Ectodermal cell (in vitro differentiated cells): ENCODE results near the gene MIER2.

Source experiments
- H3K27ac ChIP-seq: 2 replicates; pipeline ENCODE4 v1.7.0; 2013; ENCODE audit warnings: mild to moderate bottlenecking, low read depth, low read length; ENCODE audit not compliant: insufficient read depth, poor library complexity, severe bottlenecking
- H3K27me3 ChIP-seq: 2 replicates; pipeline ENCODE4 v1.7.0; 2013; ENCODE audit warnings: mild to moderate bottlenecking, low read length; ENCODE audit not compliant: insufficient read depth, control insufficient read depth, poor library complexity, severe bottlenecking
- H3K36me3 ChIP-seq: one replicate; pipeline ENCODE4 v1.7.0; 2013; ENCODE audit warnings: low read length; ENCODE audit not compliant: control insufficient read depth, insufficient read depth
- H3K4me1 ChIP-seq: one replicate; pipeline ENCODE4 v1.7.0; 2013; ENCODE audit warnings: low read length; ENCODE audit not compliant: control insufficient read depth, insufficient read depth
- H3K4me3 ChIP-seq: 2 replicates; pipeline ENCODE4 v1.7.0; 2013; ENCODE audit warnings: low read depth, low read length, control low read depth; ENCODE audit not compliant: insufficient read depth
- H3K9me3 ChIP-seq: 2 replicates; pipeline ENCODE4 v1.7.0; 2013; ENCODE audit warnings: mild to moderate bottlenecking, low read length, moderate library complexity; ENCODE audit not compliant: control insufficient read depth
- WGBS, 2 experiments: methylation state at CpG; one replicate each; pipeline ENCODE4 v1.1.7; 2013; ENCODE audit warnings: missing lambda C conversion rate in 2 of 2; 5-methylcytosine and 5-hydroxymethylcytosine counted together

MIER2 gene

GRCh38 chr19:370641-371330 lies 26.2 kb upstream of the MIER2 start:
- peaks cover 4% of the 10 kb centered on the region for H3K27me3 ChIP-seq
- H3K36me3 ChIP-seq: no peaks in the 10 kb centered on the region
- no peaks in the 10 kb centered on the region for H3K4me1 ChIP-seq
- no peak overlapping the region for H3K27ac ChIP-seq
- no peaks in the 10 kb centered on the region for H3K9me3 ChIP-seq
- 92 to 93% methylated on average over 43 of the region's 43 CpGs for WGBS, 2 experiments
- H3K4me3 ChIP-seq: no peak overlapping the region

GRCh38 chr19:369876-370275 lies 25.3 kb upstream of the MIER2 start:
- H3K36me3 ChIP-seq: no peaks in the 10 kb centered on the region

GRCh38 chr19:369256-369655 lies 24.7 kb upstream of the MIER2 start:
- peaks cover 4% of the 10 kb centered on the region for H3K27me3 ChIP-seq
- no peak overlapping the region for H3K4me3 ChIP-seq
- no peaks in the 10 kb centered on the region for H3K36me3 ChIP-seq
- no peak overlapping the region for H3K27ac ChIP-seq
- 90 to 93% methylated on average over 13 of the region's 13 CpGs for WGBS, 2 experiments
- no peaks in the 10 kb centered on the region for H3K9me3 ChIP-seq
- no peaks in the 10 kb centered on the region for H3K4me1 ChIP-seq

More at GRCh38 chr19:369876-370275, 25.3 kb upstream of the MIER2 start:
- H3K27ac ChIP-seq: no peak overlapping the region
- H3K4me3 ChIP-seq: no peak overlapping the region
- peaks cover 4% of the 10 kb centered on the region for H3K27me3 ChIP-seq
- H3K9me3 ChIP-seq: no peaks in the 10 kb centered on the region
- WGBS, 2 experiments: 95 to 97% methylated on average over 14 of the region's 14 CpGs
- no peaks in the 10 kb centered on the region for H3K4me1 ChIP-seq

- Histone ChIP-seq H3K27ac (no peak overlapping the region), H3K4me3 (no peak overlapping the region), H3K27me3 (peaks cover 4% of the 10 kb centered on the region), H3K4me1 (no peaks in the 10 kb centered on the region), H3K36me3 (no peaks in the 10 kb centered on the region), H3K9me3 (no peaks in the 10 kb centered on the region)
- WGBS, 2 experiments: 87 to 94% methylated on average over 7 of the region's 7 CpGs
Observed at GRCh38 chr19:368630-369024, 24.0 kb upstream of the MIER2 start.

GRCh38 chr19:367963-368629 lies 23.5 kb upstream of the MIER2 start:
- H3K4me3 ChIP-seq: no peak overlapping the region
- no peak overlapping the region for H3K27ac ChIP-seq
- H3K36me3 ChIP-seq: no peaks in the 10 kb centered on the region
- H3K27me3 ChIP-seq: peaks cover 4% of the 10 kb centered on the region
- H3K9me3 ChIP-seq: no peaks in the 10 kb centered on the region
- H3K4me1 ChIP-seq: no peaks in the 10 kb centered on the region
- WGBS, 2 experiments: 93 to 94% methylated on average over 22 of the region's 22 CpGs

- peaks cover 4% of the 10 kb centered on the region for H3K27me3 ChIP-seq
- no peak overlapping the region for H3K27ac ChIP-seq
- H3K36me3 ChIP-seq: no peaks in the 10 kb centered on the region
- no peaks in the 10 kb centered on the region for H3K9me3 ChIP-seq
- no peak overlapping the region for H3K4me3 ChIP-seq
- 94 to 96% methylated on average over 14 of the region's 14 CpGs for WGBS, 2 experiments
- H3K4me1 ChIP-seq: no peaks in the 10 kb centered on the region
Observed at GRCh38 chr19:367561-367960, 23.0 kb upstream of the MIER2 start.

GRCh38 chr19:366951-367350 lies 22.4 kb upstream of the MIER2 start:
- no peaks in the 10 kb centered on the region for H3K4me1 ChIP-seq
- H3K27ac ChIP-seq: no peak overlapping the region
- H3K27me3 ChIP-seq: peaks cover 4% of the 10 kb centered on the region
- WGBS, 2 experiments: 94 to 95% methylated on average over 8 of the region's 8 CpGs
- H3K9me3 ChIP-seq: no peaks in the 10 kb centered on the region
- no peak overlapping the region for H3K4me3 ChIP-seq
- no peaks in the 10 kb centered on the region for H3K36me3 ChIP-seq

GRCh38 chr19:366205-366783 lies 21.7 kb upstream of the MIER2 start:
- H3K27me3 ChIP-seq: peaks cover 4% of the 10 kb centered on the region
- no peaks in the 10 kb centered on the region for H3K36me3 ChIP-seq
- 94 to 95% methylated on average over 17 of the region's 17 CpGs for WGBS, 2 experiments
- no peak overlapping the region for H3K4me3 ChIP-seq
- H3K9me3 ChIP-seq: no peaks in the 10 kb centered on the region
- H3K27ac ChIP-seq: no peak overlapping the region
- H3K4me1 ChIP-seq: no peaks in the 10 kb centered on the region

- Histone ChIP-seq H3K27me3 (peaks cover 4% of the 10 kb centered on the region), H3K4me3 (no peak overlapping the region), H3K4me1 (no peaks in the 10 kb centered on the region), H3K9me3 (no peaks in the 10 kb centered on the region), H3K36me3 (no peaks in the 10 kb centered on the region), H3K27ac (no peak overlapping the region)
- WGBS, 2 experiments: 86 to 89% methylated on average over 17 of the region's 17 CpGs
Observed at GRCh38 chr19:364496-365287, 20.1 kb upstream of the MIER2 start.

GRCh38 chr19:362683-363082 lies 18.1 kb upstream of the MIER2 start:
- 93% methylated on average over 11 of the region's 11 CpGs for WGBS, 2 experiments
- no peaks in the 10 kb centered on the region for H3K4me1 ChIP-seq
- no peak overlapping the region for H3K27ac ChIP-seq
- no peak overlapping the region for H3K4me3 ChIP-seq
- H3K27me3 ChIP-seq: peaks cover 4% of the 10 kb centered on the region
- H3K36me3 ChIP-seq: no peaks in the 10 kb centered on the region
- H3K9me3 ChIP-seq: no peaks in the 10 kb centered on the region
